Heart right ventricle (tissue), 16 donors: Measurements from ENCODE around the gene ANKRD42. TPM values are rescaled to one million over a fixed set of nuclear protein-coding genes. Genes with fewer than 3 reads are reported as not detected.
A peak's percentile ranks its signal among the peaks of the same experiment; 100 is the strongest.

Experiments
- ATAC-seq, 8 donors: fragments of 200-7000 bp; cut with Tn5 transposase; one replicate each; pipeline ENCODE4 v1.9.1; 2020; ENCODE audit warnings: mild to moderate bottlenecking in 8 of 8, moderate library complexity in 8 of 8, moderate number of reproducible peaks in 1 of 8
- DNase-seq, 2 donors: peaks; one replicate each; pipeline ENCODE4 v3.0.0-alpha.2; 2020
- H3K27ac ChIP-seq, 10 donors: fragments of 200-600 bp; sonication (generic) in 2 of 10; one replicate each; pipeline versions ENCODE4 v1.5.0 to v1.8.0; 2020 to 2022; ENCODE audit warnings: mild to moderate bottlenecking in 3 of 10
- H3K27me3 ChIP-seq, 7 donors: fragments of 200-600 bp; one replicate each; pipeline ENCODE4 v1.8.0; 2021 to 2022; ENCODE audit warnings: mild to moderate bottlenecking in 2 of 7
- H3K36me3 ChIP-seq, 9 donors: fragments of 200-600 bp; sonication (generic) in 1 of 9; one replicate each; pipeline versions ENCODE4 v1.5.0 to v1.8.0; 2020 to 2022; ENCODE audit warnings: mild to moderate bottlenecking in 2 of 9
- H3K4me1 ChIP-seq, 9 donors: fragments of 200-600 bp; sonication (generic) in 1 of 9; one replicate each; pipeline versions ENCODE4 v1.5.0 to v1.8.0; 2020 to 2022; ENCODE audit warnings: mild to moderate bottlenecking in 4 of 9
- H3K4me3 ChIP-seq, 10 donors: fragments of 200-600 bp; sonication (generic) in 2 of 10; one replicate each; pipeline versions ENCODE4 v1.5.0 to v1.8.0; 2020 to 2022; ENCODE audit warnings: mild to moderate bottlenecking in 7 of 10, moderate library complexity in 2 of 10
- H3K9me3 ChIP-seq, 11 donors: fragments of 200-600 bp in 10 of 11; sonication (generic) in 2 of 11; one replicate each; pipeline versions ENCODE4 v1.5.0 to v1.8.0; 2013 to 2022; ENCODE audit warnings: mild to moderate bottlenecking in 2 of 11, control low read depth in 1 of 11, moderate library complexity in 1 of 11
- CTCF ChIP-seq, 9 donors: fragments of 200-600 bp; sonication (generic) in 2 of 9; IDR thresholded peaks; one replicate each; pipeline versions ENCODE4 v1.5.0 to v1.8.0; 2021 to 2022; ENCODE audit warnings: antibody characterized with exemption in 9 of 9, mild to moderate bottlenecking in 5 of 9, moderate library complexity in 1 of 9
- WGBS, 2 donors: extraction: QIAGEN DNeasy Blood & Tissue Kit; methylation state at CpG; one replicate each; pipeline ENCODE4 v1.1.7; 2013; ENCODE audit warnings: inconsistent platforms in 1 of 2; 5-methylcytosine and 5-hydroxymethylcytosine counted together
- intact Hi-C, 10 donors: fragments of 100-400 bp; cut with DNase I; formaldehyde crosslinking; loops; one replicate each; pipeline versions ENCODE4 v1.11.1 to v1.14.2; 2022
- polyA plus RNA-seq, 2 donors: library from polyadenylated mRNA; stranded (reverse); fragments of 200-250 nt; gene quantifications; one replicate each; pipeline ENCODE4 v1.2.3, GENCODE V29; 2013
- total RNA-seq, 10 donors: library from RNA; stranded (reverse); fragmentation: NEBNext Ultra II Directional in 3 of 10; extraction: Animal tissue kit (Norgen Biotek cat#: 25700) in 3 of 10; gene quantifications; one replicate each; pipeline versions ENCODE4 v1.2.1 to v1.2.4, GENCODE V29; 2021 to 2023
- donor health status: Arrhythmogenic right ventricular cardiomyopathy.
- donor health status: ischemic (EF 13 %, LVEDD 7.1; RV severe dilation, severe dysfunction).
- donor health status: healthy with polysubstance abuse.
- donor health status: DM: no; HTN: yes; CAD: no.
- donor health status: DM: no; HTN: no; CAD: no.
- donor health status: ischemic (EF 25% LVEDD 6.9; RV normal size, moderate dysfunction).
- donor health status: ischemic (EF 25% LVEDD 5.7; RV mildly dilated, moderate dysfunction).
- donor health status: healthy.
- donor health status: DM: yes; HTN: yes; CAD: no.
- donor health status: Ischemic cardiomyopathy.
- donor health status: ischemic (EF 35%, LVEDD 5.7; RV mildly dilated, moderate dysfunction).
- donor health status: nonischemic (EF 11% LVEDD 7.7; RV severe dilation, severe dysfunction).
- donor health status: DM: yes; HTN: yes; CAD: no.
- donor health status: PGD.
- donor health status: ischemic (EF 29% LVEDD 5.4; RV normal size, mild dysfunction).
- donor health status: nonischemic (EF 23%, LVEDD 6.1; RV moderate dilation, normal function).

ANKRD42 gene
- total and polyA plus RNA-seq, 12 donors, result 2.0 to 10.7 (median 5.7) TPM

- Histone ChIP-seq H3K4me1 (peaks cover 7 to 39% (median 30%) of the 10 kb centered on the region in 9 donors), H3K4me3 (peak overlapping the region in 8 of 10 donors; percentile 63 to 90 (median 80)), H3K27me3 (no peaks in the 10 kb centered on the region), H3K27ac (peak overlapping the region in 2 of 10 donors; percentile 90 to 92), H3K9me3 (no peaks in the 10 kb centered on the region), H3K36me3 (peaks cover 0 to 54% (median 23%) of the 10 kb centered on the region in 9 donors)
- WGBS, 2 donors, result 75 to 79% methylated on average over 11 of the region's 11 CpGs
- no peak for TF ChIP-seq CTCF (IDR thresholded peaks at IDR 0.05)
- intact Hi-C loops, result loop anchor here in 7 of 10 donors (2.0 to 10.0 kb wide), 9 partner anchors 33 to 291 kb away; partner anchors contain the start of genes DDIAS (in 4 of the 7), PRCP (in 4 of the 7), PCF11 (in 3 of the 7) and RAB30 (in 2 of the 7)
- DNase-seq, result no peak
- no peak for ATAC-seq
Measured at GRCh38 chr11:83191986-83192385, 1.5 kb upstream of the ANKRD42 start.

- DNase-seq (no peak), ATAC-seq (no peak)
- peaks cover 0 to 47% (median 23%) of the 10 kb centered on the region in 9 donors for H3K36me3 ChIP-seq
- H3K9me3 ChIP-seq, result no peaks in the 10 kb centered on the region
- no peaks in the 10 kb centered on the region for H3K27me3 ChIP-seq
- H3K4me3 ChIP-seq, result peak overlapping the region; percentile 63 to 90 (median 80)
- intact Hi-C loops, result loop anchor here in 7 of 10 donors (2.0 to 10.0 kb wide), 9 partner anchors 34 to 292 kb away; partner anchors contain the start of genes DDIAS (in 4 of the 7), PRCP (in 4 of the 7), PCF11 (in 3 of the 7) and RAB30 (in 2 of the 7)
- peaks cover 7 to 39% (median 30%) of the 10 kb centered on the region in 9 donors for H3K4me1 ChIP-seq
- 15% methylated on average over 8 of the region's 8 CpGs for WGBS, 2 donors
- TF ChIP-seq CTCF (IDR thresholded peaks at IDR 0.05), result no peak
- H3K27ac ChIP-seq, result peak overlapping the region; percentile 37 to 96 (median 90)
Measured at GRCh38 chr11:83192606-83193245, 786 bp upstream of the ANKRD42 start.

GRCh38 chr11:83194281-83195142 is 1.0 kb downstream of the ANKRD42 start:
- Histone ChIP-seq H3K27me3 (no peaks in the 10 kb centered on the region), H3K4me1 (peaks cover 7 to 39% (median 30%) of the 10 kb centered on the region in 9 donors), H3K27ac (peak overlapping the region; percentile 14 to 96 (median 90)), H3K36me3 (peaks cover 0 to 41% (median 23%) of the 10 kb centered on the region in 9 donors), H3K9me3 (no peaks in the 10 kb centered on the region), H3K4me3 (peak overlapping the region; percentile 63 to 90 (median 80))
- intact Hi-C loops, result loop anchor here in 8 of 10 donors (2.0 to 10.0 kb wide), 8 partner anchors 37 to 292 kb away; partner anchors contain the start of genes DDIAS (in 3 of the 8), PRCP (in 3 of the 8), RAB30 (in 2 of the 8) and PCF11 (in 1 of the 8)
- DNase-seq, result peak; percentile 39 to 61
- ATAC-seq, result peak; percentile 45 to 80 (median 70)
- no peak for TF ChIP-seq CTCF (IDR thresholded peaks at IDR 0.05)
- 2 to 4% methylated on average over 35 of the region's 35 CpGs for WGBS, 2 donors

- H3K4me3 ChIP-seq, result peak overlapping the region in 9 of 10 donors; percentile 63 to 90 (median 78)
- peaks cover 7 to 39% (median 30%) of the 10 kb centered on the region in 9 donors for H3K4me1 ChIP-seq
- H3K27me3 ChIP-seq, result no peaks in the 10 kb centered on the region
- intact Hi-C loops, result loop anchor here in 5 of 10 donors (2.0 to 10.0 kb wide), 4 partner anchors 113 to 290 kb away; partner anchors contain the start of genes DDIAS (in 2 of the 5), PRCP (in 2 of the 5) and RAB30 (in 1 of the 5)
- H3K36me3 ChIP-seq, result peaks cover 0 to 40% (median 21%) of the 10 kb centered on the region in 9 donors
- ATAC-seq (no peak), DNase-seq (no peak)
- no peaks in the 10 kb centered on the region for H3K9me3 ChIP-seq
- WGBS, 2 donors, result 57 to 61% methylated on average over 4 of the region's 4 CpGs
- TF ChIP-seq CTCF (IDR thresholded peaks at IDR 0.05), result no peak
- peak overlapping the region in 8 of 10 donors; percentile 83 to 96 (median 90) for H3K27ac ChIP-seq
Measured at GRCh38 chr11:83195143-83195466, 1.6 kb downstream of the ANKRD42 start.
